Neural progenitor cell (in vitro differentiated cells): ENCODE measurements around the gene R3HDM2. TPM values are rescaled to one million over a fixed set of nuclear protein-coding genes. Genes with fewer than 3 reads are reported as not detected.

Source experiments
- DNase-seq: peaks from one replicate; pipeline ENCODE4 v3.0.0-alpha.2; 2016; ENCODE audit warnings: low spot score
- H2AFZ ChIP-seq: fragments of 200-600 bp; sonication (generic); replicated peaks from 2 replicates; pipeline ENCODE4 v1.6.1; 2016; ENCODE audit warnings: antibody characterized with exemption
- H3F3A ChIP-seq: fragments of 200-600 bp; sonication (generic); 2 replicates; pipeline ENCODE4 v1.6.1; 2016; ENCODE audit warnings: antibody characterized with exemption, low read depth
- H3K27ac ChIP-seq: fragments of 200-600 bp; sonication (generic); 2 replicates; pipeline ENCODE4 v1.5.1; 2016; ENCODE audit warnings: mild to moderate bottlenecking
- H3K27me3 ChIP-seq: fragments of 200-600 bp; sonication (generic); 2 replicates; pipeline ENCODE4 v1.6.1; 2016; ENCODE audit warnings: mild to moderate bottlenecking, moderate library complexity
- H3K36me3 ChIP-seq: fragments of 200-600 bp; sonication (generic); 2 replicates; pipeline ENCODE4 v1.5.1; 2016
- H3K4me1 ChIP-seq: fragments of 200-600 bp; sonication (generic); 2 replicates; pipeline ENCODE4 v1.6.1; 2016; ENCODE audit warnings: mixed run types
- H3K4me2 ChIP-seq: fragments of 200-600 bp; sonication (generic); 2 replicates; pipeline ENCODE4 v1.6.1; 2016
- H3K4me3 ChIP-seq: fragments of 200-600 bp; sonication (generic); 2 replicates; pipeline ENCODE4 v1.5.1; 2016
- H3K79me2 ChIP-seq: fragments of 200-600 bp; sonication (generic); 2 replicates; pipeline ENCODE4 v1.6.1; 2016; ENCODE audit warnings: low read depth
- H3K9ac ChIP-seq: fragments of 200-600 bp; sonication (generic); 2 replicates; pipeline ENCODE4 v1.6.1; 2016
- H3K9me3 ChIP-seq: fragments of 200-600 bp; sonication (generic); 2 replicates; pipeline ENCODE4 v1.5.1; 2016; ENCODE audit warnings: low read depth
- H4K20me1 ChIP-seq: fragments of 200-600 bp; sonication (generic); 2 replicates; pipeline ENCODE4 v1.6.1; 2016; ENCODE audit warnings: low read depth
- H3K27ac Mint-ChIP-seq: 3 replicates; pipeline ENCODE4 v1.8.0; 2021; ENCODE audit warnings: mixed read lengths
- H3K27me3 Mint-ChIP-seq: 2 replicates; pipeline ENCODE4 v1.8.0; 2022; ENCODE audit warnings: low read depth, mild to moderate bottlenecking, inconsistent platforms, moderate library complexity, mixed read lengths; ENCODE audit not compliant: insufficient read depth
- H3K36me3 Mint-ChIP-seq: 3 replicates; pipeline ENCODE4 v1.8.0; 2021; ENCODE audit warnings: mixed read lengths
- H3K4me1 Mint-ChIP-seq: 3 replicates; pipeline ENCODE4 v1.8.0; 2021; ENCODE audit warnings: mixed read lengths
- H3K4me3 Mint-ChIP-seq: 3 replicates; pipeline ENCODE4 v1.8.0; 2021; ENCODE audit warnings: mild to moderate bottlenecking, moderate library complexity, mixed read lengths
- H3K9me3 Mint-ChIP-seq: 3 replicates; pipeline ENCODE4 v1.8.0; 2020; ENCODE audit warnings: mixed read lengths
- CTCF ChIP-seq: fragments of 200-600 bp; sonication (generic); IDR thresholded peaks from 2 replicates; pipeline ENCODE4 v1.5.1; 2017; ENCODE audit warnings: antibody characterized with exemption, mild to moderate bottlenecking
- EZH2 ChIP-seq: fragments of 200-600 bp; sonication (generic); IDR thresholded peaks from 2 replicates; pipeline ENCODE4 v1.6.1; 2017; ENCODE audit warnings: antibody characterized with exemption, mild to moderate bottlenecking, moderate library complexity
- EZH2phosphoT487 ChIP-seq: fragments of 200-600 bp; sonication (generic); IDR thresholded peaks from 2 replicates; pipeline ENCODE4 v1.6.1; 2017; ENCODE audit warnings: antibody characterized with exemption
- total RNA-seq: library from RNA; depleted of rRNA; stranded (reverse); fragments of >200 nt; gene quantifications from 2 replicates; pipeline ENCODE4 v1.2.3, GENCODE V29; 2015; ENCODE audit warnings: low replicate concordance

Gene R3HDM2
- total RNA-seq, 1 donor from 2014 or later: 40.0 TPM

GRCh38 chr12:57216921-57217879 is 213.6 kb downstream of the R3HDM2 start:
- Mint-ChIP-seq H3K4me1 (peaks cover 52% of the 10 kb centered on the region), H3K4me3 (peak overlapping the region; percentile 83), H3K27me3 (peaks cover 73% of the 10 kb centered on the region), H3K36me3 (peaks cover 2% of the 10 kb centered on the region), H3K9me3 (peaks cover 5% of the 10 kb centered on the region), H3K27ac (no peak overlapping the region)
- Histone ChIP-seq H3F3A (peaks cover 64% of the 10 kb centered on the region), H3K79me2 (no peaks in the 10 kb centered on the region), H2AFZ (no peak overlapping the region), H3K36me3 (no peaks in the 10 kb centered on the region), H3K27ac (no peak overlapping the region), H3K4me2 (peak overlapping the region; percentile 92), H4K20me1 (peaks cover 78% of the 10 kb centered on the region), H3K4me1 (peaks cover 66% of the 10 kb centered on the region), H3K9me3 (no peaks in the 10 kb centered on the region), H3K9ac (no peak overlapping the region), H3K27me3 (peaks cover 88% of the 10 kb centered on the region), H3K4me3 (peak overlapping the region; percentile 52)
- no peak for DNase-seq
- TF ChIP-seq CTCF (no peak), EZH2phosphoT487 (peak; percentile 88), EZH2 (no peak)

- no peak within 1 kb of the TSS for H3K27ac ChIP-seq
- Mint-ChIP-seq H3K27me3 (peaks cover 67% of the 10 kb centered on the region), H3K9me3 (peaks cover 5% of the 10 kb centered on the region), H3K27ac (peak within 1 kb of the TSS; percentile 22), H3K4me1 (peaks cover 52% of the 10 kb centered on the region), H3K36me3 (peaks cover 4% of the 10 kb centered on the region), H3K4me3 (peak within 1 kb of the TSS; percentile 83)
- no peaks in the 10 kb centered on the region for H3K9me3 ChIP-seq
- peak; percentile 70 for DNase-seq
- H3K9ac ChIP-seq: no peak within 1 kb of the TSS
- H3F3A ChIP-seq: peaks cover 64% of the 10 kb centered on the region
- no peaks in the 10 kb centered on the region for H3K79me2 ChIP-seq
- no peak within 1 kb of the TSS for H2AFZ ChIP-seq
- no peaks in the 10 kb centered on the region for H3K36me3 ChIP-seq
- H3K4me3 ChIP-seq: peak within 1 kb of the TSS; percentile 52
- TF ChIP-seq CTCF: no peak
- TF ChIP-seq EZH2phosphoT487: peak; percentile 82
- peak; percentile 77 for TF ChIP-seq EZH2
- peaks cover 72% of the 10 kb centered on the region for H4K20me1 ChIP-seq
- H3K4me1 ChIP-seq: peaks cover 57% of the 10 kb centered on the region
- H3K4me2 ChIP-seq: peak within 1 kb of the TSS; percentile 92
- peaks cover 79% of the 10 kb centered on the region for H3K27me3 ChIP-seq
Observed at GRCh38 chr12:57216014-57216911, 214.6 kb downstream of the R3HDM2 start, which contains the start of gene NXPH4. Gene NXPH4 (plus strand): TSS chr12:57216794. CDS start chr12:57216970, 176 bp downstream.

GRCh38 chr12:57215668-57216013 is 215.2 kb downstream of the R3HDM2 start:
- H3K27me3 Mint-ChIP-seq: peaks cover 61% of the 10 kb centered on the region

More at GRCh38 chr12:57215668-57216013, 215.2 kb downstream of the R3HDM2 start:
- Histone ChIP-seq H3K27ac (no peak overlapping the region), H4K20me1 (peaks cover 70% of the 10 kb centered on the region), H3K36me3 (no peaks in the 10 kb centered on the region), H3K79me2 (no peaks in the 10 kb centered on the region), H3K4me1 (peaks cover 50% of the 10 kb centered on the region), H3K9ac (no peak overlapping the region), H3F3A (peaks cover 60% of the 10 kb centered on the region), H2AFZ (no peak overlapping the region), H3K4me3 (no peak overlapping the region), H3K4me2 (peak overlapping the region; percentile 92), H3K27me3 (peaks cover 73% of the 10 kb centered on the region), H3K9me3 (no peaks in the 10 kb centered on the region)
- no peak for DNase-seq
- Mint-ChIP-seq H3K27ac (peak overlapping the region; percentile 22), H3K4me3 (peak overlapping the region; percentile 35), H3K9me3 (peaks cover 2% of the 10 kb centered on the region), H3K36me3 (peaks cover 4% of the 10 kb centered on the region), H3K4me1 (peaks cover 47% of the 10 kb centered on the region)
- TF ChIP-seq EZH2 (peak; percentile 89), EZH2phosphoT487 (peak; percentile 6), CTCF (no peak)
